Neural progenitor cell (in vitro differentiated cells): ENCODE measurements around the gene ZMYND8.

Source experiments
- CTCF ChIP-seq: fragments of 200-600 bp; sonication (generic); IDR thresholded peaks from 2 replicates; pipeline ENCODE4 v1.5.1; 2017; ENCODE audit warnings: antibody characterized with exemption, mild to moderate bottlenecking
- EZH2phosphoT487 ChIP-seq: fragments of 200-600 bp; sonication (generic); IDR thresholded peaks from 2 replicates; pipeline ENCODE4 v1.6.1; 2017; ENCODE audit warnings: antibody characterized with exemption

DNA sequence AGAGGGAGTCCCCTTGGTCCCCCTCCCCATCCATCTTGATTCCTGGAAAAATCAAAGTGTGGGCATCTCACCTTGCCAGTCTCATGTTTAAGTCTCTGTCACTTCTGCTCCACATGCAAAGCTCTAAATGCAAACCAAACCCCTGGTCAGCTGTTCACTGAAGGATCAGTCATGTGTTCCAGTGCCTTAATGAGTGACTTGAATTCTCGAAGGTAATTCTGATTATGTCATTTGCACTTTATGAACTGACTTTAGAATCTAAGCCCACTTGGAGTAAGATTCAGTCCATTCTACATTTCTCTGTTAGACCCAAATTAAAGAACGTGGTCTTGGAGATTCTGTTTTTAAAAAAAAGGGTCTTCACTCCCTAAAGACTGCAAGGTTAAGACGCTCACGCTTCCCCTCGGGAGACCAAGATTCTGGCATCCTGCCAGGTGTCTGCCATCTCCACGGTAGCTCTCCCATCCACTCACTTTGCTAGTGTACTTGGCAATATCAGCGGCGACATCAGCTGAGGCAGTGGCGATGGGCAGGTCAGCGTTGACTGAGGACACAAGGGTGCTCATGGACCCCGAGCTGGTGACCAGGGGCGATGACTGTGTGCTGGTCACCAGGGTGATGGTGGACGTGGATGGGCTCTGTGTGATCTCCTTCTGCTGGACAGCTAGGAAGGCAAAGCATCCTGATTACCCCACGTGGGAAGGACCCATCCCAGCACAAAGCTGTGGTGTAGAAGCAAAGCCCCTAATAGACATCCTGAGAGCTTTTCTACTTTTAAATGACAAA lies 120.5 kb downstream of the ZMYND8 start:
- TF ChIP-seq CTCF (no peak), EZH2phosphoT487 (no peak)
